GM21360 (cell line): ENCODE data around the gene PRIMA1.

Experiments
- ATAC-seq: cut with Tn5 transposase; IDR thresholded peaks from one replicate; pipeline ENCODE4 v1.9.1; 2021; ENCODE audit warnings: mild to moderate bottlenecking, moderate library complexity; ENCODE audit not compliant: unreplicated experiment

PRIMA1 gene

GRCh38 chr14:93713726-93714405 is 74.4 kb downstream of the PRIMA1 start:
- ATAC-seq: no peak

- no peak for ATAC-seq
Measured at GRCh38 chr14:93712838-93713724, 75.2 kb downstream of the PRIMA1 start.

GRCh38 chr14:93712079-93712837 is 76.0 kb downstream of the PRIMA1 start:
- no peak for ATAC-seq

GRCh38 chr14:93709249-93709648 is 79.0 kb downstream of the PRIMA1 start:
- ATAC-seq: no peak

- ATAC-seq: no peak
Measured at GRCh38 chr14:93708800-93709199, 79.5 kb downstream of the PRIMA1 start.

- no peak for ATAC-seq
Measured at GRCh38 chr14:93708311-93708734, 80.0 kb downstream of the PRIMA1 start.

GRCh38 chr14:93707475-93707874 is 80.8 kb downstream of the PRIMA1 start:
- no peak for ATAC-seq

- no peak for ATAC-seq
Measured at GRCh38 chr14:93706360-93706955, 81.8 kb downstream of the PRIMA1 start.

GRCh38 chr14:93705513-93706156 is 82.7 kb downstream of the PRIMA1 start:
- no peak for ATAC-seq

- no peak for ATAC-seq
Measured at GRCh38 chr14:93703941-93704340, 84.3 kb downstream of the PRIMA1 start.

- ATAC-seq: no peak
Measured at GRCh38 chr14:93702946-93703345, 85.3 kb downstream of the PRIMA1 start.

- ATAC-seq: no peak
Measured at GRCh38 chr14:93701562-93701961, 86.7 kb downstream of the PRIMA1 start.

- ATAC-seq: no peak
Measured at GRCh38 chr14:93700928-93701327, 87.4 kb downstream of the PRIMA1 start.

- ATAC-seq: no peak
Measured at GRCh38 chr14:93693914-93694313, 94.4 kb downstream of the PRIMA1 start.

GRCh38 chr14:93691042-93691780 is 97.1 kb downstream of the PRIMA1 start:
- no peak for ATAC-seq

- no peak for ATAC-seq
Measured at GRCh38 chr14:93690146-93690545, 98.1 kb downstream of the PRIMA1 start.

GRCh38 chr14:93688820-93689219 is 99.5 kb downstream of the PRIMA1 start:
- ATAC-seq: no peak

GRCh38 chr14:93688239-93688666 is 100.0 kb downstream of the PRIMA1 start:
- no peak for ATAC-seq

GRCh38 chr14:93686268-93686667 is 102.0 kb downstream of the PRIMA1 start:
- ATAC-seq: no peak
